Measurements from ENCODE around the gene CEP83.
A peak's percentile ranks its signal among the peaks of the same experiment; 100 is the strongest.

The CEP83 gene

DNA sequence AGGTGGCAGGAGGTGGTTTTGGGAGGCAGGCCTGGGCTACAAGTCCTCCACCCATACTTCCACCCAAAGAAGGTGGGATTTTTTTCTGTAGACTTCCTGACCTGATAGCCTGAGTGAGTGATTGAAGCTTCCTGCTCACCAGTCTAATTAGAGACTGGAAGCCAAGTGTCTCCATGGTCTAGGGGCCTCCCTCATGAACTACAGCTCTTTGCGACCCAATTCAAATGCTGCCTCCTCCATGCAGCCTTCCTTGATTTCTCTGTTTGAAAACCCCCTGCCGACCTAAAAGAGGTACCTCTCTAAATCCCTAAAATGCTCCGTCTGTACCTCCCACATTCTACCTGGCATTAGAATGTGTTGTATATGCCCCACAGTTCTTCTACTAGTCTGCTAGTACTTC is 186.4 kb downstream of the CEP83 start:
- TF ChIP-seq CTCF (IDR thresholded peaks at IDR 0.05; ENCODE audit: insufficient read depth, low read depth, low read length, missing control alignments), result no peak
- no peak overlapping the region for H3K4me3 ChIP-seq (ENCODE audit: low read depth, low read length)
- no peak for DNase-seq (ENCODE audit: low read depth)

GRCh38 chr12:94272280-94272679 is 187.4 kb downstream of the CEP83 start:
- DNase-seq (ENCODE audit: low read depth), result peak; percentile 32
- TF ChIP-seq CTCF (IDR thresholded peaks at IDR 0.05; ENCODE audit: insufficient read depth, low read depth, low read length, missing control alignments), result no peak
- H3K4me3 ChIP-seq (ENCODE audit: low read depth, low read length), result no peak overlapping the region

DNA sequence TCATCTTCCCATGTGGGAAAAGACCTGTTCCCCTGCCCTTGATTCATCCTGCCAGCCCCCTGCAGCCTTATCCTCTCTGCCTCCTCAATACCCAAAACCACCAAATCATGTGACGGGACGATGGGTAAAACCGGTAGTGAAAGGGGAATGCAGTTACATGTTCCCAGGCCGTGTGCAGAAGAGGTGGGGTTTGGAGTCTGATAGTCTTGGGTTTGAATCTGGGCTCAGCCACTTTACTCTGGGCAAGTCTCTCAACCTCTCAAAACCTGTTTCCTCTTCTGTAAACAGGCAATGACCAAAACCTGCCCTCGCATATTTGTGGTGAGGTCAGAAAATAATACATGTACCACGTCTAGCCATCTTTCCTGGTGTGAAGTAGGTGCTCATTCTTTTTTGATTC is 188.3 kb downstream of the CEP83 start:
- TF ChIP-seq CTCF (IDR thresholded peaks at IDR 0.05; ENCODE audit: insufficient read depth, low read depth, low read length, missing control alignments), result no peak
- no peak overlapping the region for H3K4me3 ChIP-seq (ENCODE audit: low read depth, low read length)
- DNase-seq (ENCODE audit: low read depth), result peak; percentile 74

- H3K4me3 ChIP-seq (ENCODE audit: low read depth, low read length), result no peak overlapping the region
- no peak for TF ChIP-seq CTCF (IDR thresholded peaks at IDR 0.05; ENCODE audit: insufficient read depth, low read depth, low read length, missing control alignments)
- DNase-seq (ENCODE audit: low read depth), result peak; percentile 38
Measured at GRCh38 chr12:94269316-94269999, 190.2 kb downstream of the CEP83 start.

DNA sequence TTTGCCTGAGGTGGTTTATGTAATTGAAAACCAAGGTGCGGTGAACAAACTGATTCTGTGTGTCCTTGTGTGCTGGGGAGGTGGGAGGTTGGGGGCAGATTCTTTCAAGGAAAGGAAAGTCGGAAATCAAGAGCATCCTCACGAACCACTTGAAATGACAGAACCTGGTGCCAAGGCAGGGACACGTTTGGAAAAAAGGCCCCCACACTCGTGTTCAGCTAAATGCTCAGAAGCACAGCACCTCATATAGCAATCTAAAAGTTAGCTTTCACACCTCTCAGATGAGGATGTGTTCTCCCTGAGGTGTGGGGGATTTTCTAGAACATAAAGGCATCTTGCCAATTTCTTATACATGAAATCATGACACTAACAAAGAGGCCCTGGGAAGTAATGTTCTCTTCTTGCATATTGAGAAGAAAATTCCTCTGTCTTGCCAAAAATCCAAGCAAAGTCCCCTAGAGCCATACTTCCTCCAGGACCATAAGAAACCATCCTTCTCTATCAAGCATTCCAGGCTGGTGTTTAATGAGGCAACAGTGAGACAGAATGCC is 191.7 kb downstream of the CEP83 start:
- DNase-seq (ENCODE audit: low read depth), result peak; percentile 26
- no peak overlapping the region for H3K4me3 ChIP-seq (ENCODE audit: low read depth, low read length)
- no peak for TF ChIP-seq CTCF (IDR thresholded peaks at IDR 0.05; ENCODE audit: insufficient read depth, low read depth, low read length, missing control alignments)

DNA sequence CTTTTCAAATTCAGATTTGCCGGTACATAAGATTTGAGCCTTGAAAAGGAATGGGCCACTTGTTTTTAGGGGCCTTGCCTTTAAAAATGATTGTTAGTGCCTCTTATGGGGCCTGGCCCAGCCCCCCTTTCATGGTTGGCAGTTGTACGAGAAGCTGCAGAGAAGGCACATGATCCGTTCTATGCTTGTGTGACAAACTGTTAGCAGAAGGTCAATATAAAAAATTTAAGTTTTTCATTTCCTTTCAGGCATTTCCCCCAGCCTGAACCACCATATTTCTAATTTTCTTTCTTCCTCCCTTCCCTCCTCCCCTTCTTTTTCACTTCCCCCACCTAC is 192.2 kb downstream of the CEP83 start:
- DNase-seq (ENCODE audit: low read depth), result no peak
- no peak overlapping the region for H3K4me3 ChIP-seq (ENCODE audit: low read depth, low read length)
- no peak for TF ChIP-seq CTCF (IDR thresholded peaks at IDR 0.05; ENCODE audit: insufficient read depth, low read depth, low read length, missing control alignments)
